ENCODE data around the gene CHKB. TPM values are rescaled to one million over a fixed set of nuclear protein-coding genes. Genes with fewer than 3 reads are reported as not detected.

CHKB gene
- total RNA-seq, 4 donors from 2014 or later: 13.5 to 75.6 (median 55.2) TPM

DNA sequence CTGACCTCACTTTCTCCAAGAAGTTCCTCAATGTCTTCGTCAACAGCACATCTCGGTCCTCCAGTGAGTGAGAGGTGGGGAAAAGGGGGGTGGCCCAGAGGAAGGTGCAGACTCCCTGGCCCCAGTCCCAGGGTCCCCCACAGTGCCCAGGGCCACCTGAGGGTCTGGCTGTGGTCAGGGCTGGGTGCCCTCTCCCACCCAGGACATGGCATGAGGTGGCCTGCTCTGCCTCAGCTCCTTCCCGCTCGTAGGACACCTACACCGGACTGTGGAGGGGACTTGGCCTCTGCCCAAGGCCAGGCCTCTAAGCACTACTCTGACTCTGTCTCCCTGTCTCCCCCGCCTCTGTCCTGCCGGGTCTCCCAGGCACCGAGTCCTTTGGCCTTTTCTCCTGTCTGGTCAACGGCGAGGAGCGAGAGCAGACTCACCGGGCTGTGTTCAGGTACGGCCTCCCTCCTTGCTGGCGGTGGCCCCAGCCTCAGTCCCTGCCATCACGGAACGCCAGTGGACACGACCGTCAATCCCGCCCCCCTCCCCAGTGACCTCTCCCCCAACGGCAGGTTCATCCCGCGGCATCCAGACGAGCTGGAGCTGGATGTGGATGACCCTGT is 22.5 kb upstream of the CHKB start:
- peaks cover 0 to 3% of the 10 kb centered on the region in 2 donors for H3K27me3 ChIP-seq

DNA sequence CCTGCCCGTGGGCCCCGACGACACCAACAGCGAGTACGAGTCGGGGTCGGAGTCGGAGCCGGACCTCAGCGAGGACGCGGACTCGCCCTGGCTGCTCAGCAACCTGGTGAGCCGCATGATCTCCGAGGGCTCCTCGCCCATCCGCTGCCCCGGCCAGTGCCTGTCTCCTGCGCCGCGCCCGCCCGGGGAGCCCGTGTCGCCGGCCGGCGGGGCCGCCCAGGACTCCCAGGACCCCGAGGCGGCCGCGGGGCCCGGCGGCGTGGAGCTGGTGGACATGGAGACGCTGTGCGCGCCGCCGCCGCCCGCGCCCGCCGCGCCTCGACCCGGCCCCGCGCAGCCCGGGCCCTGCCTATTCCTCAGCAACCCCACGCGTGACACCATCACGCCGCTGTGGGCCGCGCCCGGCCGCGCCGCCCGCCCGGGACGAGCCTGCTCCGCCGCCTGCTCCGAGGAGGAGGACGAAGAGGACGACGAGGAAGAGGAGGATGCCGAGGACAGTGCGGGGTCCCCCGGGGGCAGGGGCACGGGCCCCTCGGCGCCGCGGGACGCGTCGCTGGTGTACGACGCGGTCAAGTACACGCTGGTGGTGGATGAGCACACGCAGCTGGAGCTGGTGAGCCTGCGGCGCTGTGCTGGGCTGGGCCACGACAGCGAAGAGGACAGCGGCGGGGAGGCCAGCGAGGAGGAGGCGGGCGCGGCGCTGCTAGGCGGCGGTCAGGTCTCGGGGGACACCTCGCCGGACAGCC is 21.8 kb upstream of the CHKB start:
- intact Hi-C loops (cut with DNase I; ENCODE audit: low total_unique reads): no loop called here
- Histone ChIP-seq H3K9me3 (no peaks in the 10 kb centered on the region), H3K4me1 (peaks cover 0 to 10% of the 10 kb centered on the region in 2 donors), H3K27ac (no peak overlapping the region), H3K4me3 (no peak overlapping the region), H3K36me3 (no peaks in the 10 kb centered on the region), H3K27me3 (peaks cover 0 to 3% of the 10 kb centered on the region in 2 donors)
- no peak for TF ChIP-seq POLR2A (IDR thresholded peaks at IDR 0.05)
- TF ChIP-seq, protein P1, sequence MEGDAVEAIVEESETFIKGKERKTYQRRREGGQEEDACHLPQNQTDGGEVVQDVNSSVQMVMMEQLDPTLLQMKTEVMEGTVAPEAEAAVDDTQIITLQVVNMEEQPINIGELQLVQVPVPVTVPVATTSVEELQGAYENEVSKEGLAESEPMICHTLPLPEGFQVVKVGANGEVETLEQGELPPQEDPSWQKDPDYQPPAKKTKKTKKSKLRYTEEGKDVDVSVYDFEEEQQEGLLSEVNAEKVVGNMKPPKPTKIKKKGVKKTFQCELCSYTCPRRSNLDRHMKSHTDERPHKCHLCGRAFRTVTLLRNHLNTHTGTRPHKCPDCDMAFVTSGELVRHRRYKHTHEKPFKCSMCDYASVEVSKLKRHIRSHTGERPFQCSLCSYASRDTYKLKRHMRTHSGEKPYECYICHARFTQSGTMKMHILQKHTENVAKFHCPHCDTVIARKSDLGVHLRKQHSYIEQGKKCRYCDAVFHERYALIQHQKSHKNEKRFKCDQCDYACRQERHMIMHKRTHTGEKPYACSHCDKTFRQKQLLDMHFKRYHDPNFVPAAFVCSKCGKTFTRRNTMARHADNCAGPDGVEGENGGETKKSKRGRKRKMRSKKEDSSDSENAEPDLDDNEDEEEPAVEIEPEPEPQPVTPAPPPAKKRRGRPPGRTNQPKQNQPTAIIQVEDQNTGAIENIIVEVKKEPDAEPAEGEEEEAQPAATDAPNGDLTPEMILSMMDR (IDR thresholded peaks at IDR 0.05): no peak
- no peak for DNase-seq

More for the DNA sequence above, 22.5 kb upstream of the CHKB start:
- Histone ChIP-seq H3K4me1 (peaks cover 0 to 10% of the 10 kb centered on the region in 2 donors), H3K27ac (no peak overlapping the region), H3K36me3 (no peaks in the 10 kb centered on the region), H3K9me3 (no peaks in the 10 kb centered on the region), H3K4me3 (no peak overlapping the region)
- intact Hi-C loops (cut with DNase I; ENCODE audit: low total_unique reads): no loop called here
- TF ChIP-seq POLR2A (IDR thresholded peaks at IDR 0.05): no peak
- TF ChIP-seq, protein P1 (IDR thresholded peaks at IDR 0.05): no peak
- DNase-seq: no peak

GRCh38 chr22:50603511-50604255 is 21.0 kb upstream of the CHKB start:
- intact Hi-C loops (cut with DNase I; ENCODE audit: low total_unique reads): no loop called here
- H3K27ac ChIP-seq: no peak overlapping the region
- no peak overlapping the region for H3K4me3 ChIP-seq
- DNase-seq: no peak
- peaks cover 0 to 3% of the 10 kb centered on the region in 2 donors for H3K27me3 ChIP-seq
- H3K4me1 ChIP-seq: peaks cover 0 to 10% of the 10 kb centered on the region in 2 donors
- TF ChIP-seq, protein P1 (IDR thresholded peaks at IDR 0.05): no peak
- no peak for TF ChIP-seq POLR2A (IDR thresholded peaks at IDR 0.05)
- no peaks in the 10 kb centered on the region for H3K36me3 ChIP-seq
- no peaks in the 10 kb centered on the region for H3K9me3 ChIP-seq

- TF ChIP-seq POLR2A (IDR thresholded peaks at IDR 0.05): no peak
- TF ChIP-seq, protein P1 (IDR thresholded peaks at IDR 0.05): no peak
- Histone ChIP-seq H3K4me3 (no peak overlapping the region), H3K27ac (no peak overlapping the region), H3K4me1 (peaks cover 0 to 10% of the 10 kb centered on the region in 2 donors), H3K36me3 (no peaks in the 10 kb centered on the region), H3K27me3 (peaks cover 0 to 3% of the 10 kb centered on the region in 2 donors), H3K9me3 (no peaks in the 10 kb centered on the region)
- no peak for DNase-seq
- intact Hi-C loops (cut with DNase I; ENCODE audit: low total_unique reads): no loop called here
Observed at GRCh38 chr22:50602338-50602700, 19.7 kb upstream of the CHKB start.
